DMS 273 (cell line): ENCODE measurements around the gene NLRP9.
A peak's percentile ranks its signal among the peaks of the same experiment; 100 is the strongest.

Experiments used
- DNase-seq: peaks from one replicate; lab custom pipeline; 2025; ENCODE audit not compliant: unreplicated experiment; lab: John Stamatoyannopoulos, UW

NLRP9 gene

DNA sequence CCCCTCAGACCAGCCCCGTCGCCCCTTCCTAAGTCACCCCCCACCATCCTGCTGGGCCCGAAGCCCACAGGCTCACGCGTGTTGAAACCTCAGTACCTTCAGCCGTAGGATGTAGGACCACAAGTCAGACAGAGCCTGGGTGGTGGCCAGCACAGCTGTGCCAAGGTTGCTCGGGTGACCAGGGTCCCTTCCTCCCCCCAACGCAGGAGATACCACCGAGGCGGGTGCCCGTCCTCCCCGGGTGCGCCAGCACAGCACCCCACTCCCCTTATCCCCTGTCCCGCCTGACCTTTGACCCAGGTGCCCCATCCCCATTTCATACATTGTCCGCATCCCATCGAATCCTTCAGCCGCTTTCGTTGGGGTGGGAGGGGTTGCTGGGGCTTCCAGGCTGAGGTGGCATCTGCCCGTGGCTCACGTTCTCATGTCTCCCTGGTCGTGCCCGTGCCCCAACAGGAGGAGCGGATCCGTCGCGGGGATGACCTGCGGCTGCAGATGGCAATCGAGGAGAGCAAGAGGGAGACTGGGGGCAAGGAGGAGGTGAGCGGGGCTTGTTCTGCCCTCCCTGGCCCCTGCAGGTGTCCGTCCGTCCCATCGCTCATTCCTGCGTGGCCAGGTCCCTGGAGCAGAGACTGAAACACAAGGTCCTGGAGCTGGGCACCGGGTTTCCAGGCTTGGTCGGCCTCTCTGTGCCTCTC, 48.6 kb downstream of the NLRP9 start:
- DNase-seq, result no peak

DNA sequence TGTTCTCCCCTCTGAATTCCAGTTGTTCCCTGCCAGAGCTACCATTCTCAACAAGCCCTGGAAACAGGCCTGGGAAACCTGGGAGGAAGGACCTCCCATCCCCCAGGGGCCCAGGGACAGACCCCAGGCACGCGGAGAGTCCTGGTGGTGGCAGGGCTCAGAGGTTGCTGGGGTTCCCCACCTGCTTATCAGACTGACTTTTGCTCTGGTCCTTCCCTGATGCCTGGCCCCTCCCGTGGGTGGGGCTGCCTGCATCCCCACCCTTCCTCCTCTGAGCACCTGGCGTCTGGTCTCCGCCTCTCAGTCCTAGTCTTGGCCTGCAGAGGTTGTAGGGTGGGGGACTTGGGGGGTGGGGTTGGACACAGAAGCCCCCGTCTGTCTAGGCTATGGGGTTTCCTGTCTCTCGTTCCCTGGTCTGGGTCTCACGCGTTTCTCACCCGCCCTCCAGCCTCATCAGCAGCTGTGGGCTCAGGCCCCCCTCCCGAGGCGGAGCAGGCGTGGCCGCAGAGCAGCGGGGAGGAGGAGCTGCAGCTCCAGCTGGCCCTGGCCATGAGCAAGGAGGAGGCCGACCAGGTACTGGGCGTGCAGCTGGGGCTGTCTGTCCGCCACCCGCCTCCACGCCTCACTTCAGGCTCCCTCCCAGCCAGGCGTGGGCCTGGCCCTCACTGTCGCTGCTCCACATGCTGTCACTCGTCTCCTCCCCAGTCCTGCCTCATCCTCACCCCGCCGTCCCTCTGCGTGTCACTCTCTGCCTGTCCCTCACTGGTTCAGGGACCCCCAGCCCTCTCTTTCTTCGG, 49.6 kb downstream of the NLRP9 start:
- DNase-seq, result peak; percentile 23

DNA sequence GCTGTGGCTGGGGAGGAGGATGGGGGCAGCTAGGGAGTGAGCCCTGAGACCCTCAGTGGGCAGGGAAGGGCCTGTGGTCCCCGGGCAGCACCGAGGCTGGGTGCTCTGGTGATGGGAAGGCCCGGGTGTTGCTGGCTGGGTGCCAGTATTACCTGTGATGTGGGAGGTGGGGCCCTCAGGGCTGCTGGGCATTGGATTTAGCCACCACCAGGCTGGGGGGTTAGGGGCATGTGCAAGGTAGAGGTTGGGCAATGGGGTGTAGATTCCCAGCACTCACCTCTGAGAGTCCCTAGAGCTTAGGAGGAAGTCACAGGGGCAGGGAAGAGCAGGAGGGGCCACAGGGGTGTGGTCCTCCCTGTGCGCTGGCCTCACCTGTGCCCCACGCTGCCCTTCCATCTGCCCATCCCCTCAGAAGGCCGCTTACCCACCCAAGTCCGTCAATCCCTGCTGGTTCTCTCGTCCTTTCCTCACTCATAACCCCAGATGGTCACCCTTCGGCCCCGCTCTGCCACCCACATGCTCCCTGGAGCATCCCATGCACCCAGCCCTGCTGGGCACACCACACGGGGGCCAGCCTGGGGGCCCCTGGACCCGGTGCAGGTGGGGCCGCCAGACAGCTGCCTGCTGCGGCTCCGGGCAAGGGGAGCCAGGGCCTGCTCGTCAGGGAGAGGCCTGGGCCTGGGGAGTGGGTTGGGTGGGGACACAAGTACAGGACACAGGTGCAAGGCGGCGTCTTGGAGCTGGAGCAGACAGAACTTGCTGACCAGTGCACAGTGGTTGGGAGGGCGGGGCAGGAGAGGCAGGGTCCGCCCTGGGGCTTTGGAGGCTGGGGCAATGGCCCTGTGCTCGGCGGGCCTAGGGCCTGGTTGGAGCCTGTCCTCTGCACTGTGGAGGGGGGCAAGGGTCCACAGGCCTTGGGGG, 50.7 kb downstream of the NLRP9 start:
- DNase-seq, result no peak

DNA sequence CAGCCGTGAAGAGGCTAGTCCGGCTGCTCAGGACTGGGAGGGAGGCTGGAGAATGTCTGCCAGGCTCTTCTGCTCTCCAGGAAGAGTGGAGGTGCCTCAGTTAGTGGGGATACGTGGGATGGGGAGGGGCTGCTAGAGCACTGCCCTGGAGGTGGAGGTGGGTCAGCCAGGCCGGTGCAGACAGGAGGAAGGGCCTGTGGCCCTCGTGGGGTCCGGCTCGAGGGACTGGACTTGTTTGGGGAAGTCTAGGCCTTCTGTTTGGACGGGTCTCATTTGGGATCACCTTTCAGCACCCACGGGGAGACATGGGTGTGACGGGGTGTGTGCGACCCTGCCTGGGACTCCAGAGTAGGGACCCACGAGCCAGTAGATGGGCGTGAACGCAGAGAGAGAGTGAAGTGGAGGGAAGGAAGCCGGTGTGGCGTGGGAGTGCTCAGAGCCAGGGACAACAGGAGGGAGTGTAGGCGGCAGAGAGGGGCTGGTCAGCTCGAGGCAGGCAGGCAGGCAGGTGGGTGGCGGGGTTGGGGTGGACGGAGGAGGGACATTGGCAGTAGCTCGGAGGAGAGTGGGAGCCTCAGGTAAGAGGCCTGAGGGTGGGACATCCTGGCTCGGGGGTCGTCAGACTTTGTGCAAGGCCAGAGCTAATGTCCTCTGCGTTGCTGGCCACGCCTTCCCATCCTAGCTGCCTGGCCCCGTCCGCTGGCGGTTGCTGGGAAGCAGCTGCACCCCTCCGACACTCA, 51.7 kb downstream of the NLRP9 start:
- DNase-seq, result no peak

DNA sequence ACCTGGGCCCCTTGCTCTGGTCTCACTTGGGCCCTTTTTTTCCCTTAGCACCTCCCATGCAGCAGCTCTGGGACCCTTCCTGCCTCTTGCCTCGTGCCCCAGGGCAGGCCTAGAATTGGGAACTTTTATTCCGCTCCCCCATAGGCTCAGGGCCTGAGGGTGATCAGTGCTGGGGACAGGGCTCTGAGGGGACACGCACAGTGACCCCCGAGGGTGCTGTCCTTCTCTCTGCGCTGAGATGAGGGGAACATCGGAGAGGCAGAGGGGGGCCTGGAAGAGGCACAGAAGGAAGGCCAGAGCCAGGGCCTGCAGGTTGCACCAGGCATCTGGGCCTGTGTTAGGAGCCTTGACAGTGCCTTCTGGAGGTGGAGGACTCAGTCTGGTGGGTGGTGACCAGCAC, 52.4 kb downstream of the NLRP9 start:
- no peak for DNase-seq

DNA sequence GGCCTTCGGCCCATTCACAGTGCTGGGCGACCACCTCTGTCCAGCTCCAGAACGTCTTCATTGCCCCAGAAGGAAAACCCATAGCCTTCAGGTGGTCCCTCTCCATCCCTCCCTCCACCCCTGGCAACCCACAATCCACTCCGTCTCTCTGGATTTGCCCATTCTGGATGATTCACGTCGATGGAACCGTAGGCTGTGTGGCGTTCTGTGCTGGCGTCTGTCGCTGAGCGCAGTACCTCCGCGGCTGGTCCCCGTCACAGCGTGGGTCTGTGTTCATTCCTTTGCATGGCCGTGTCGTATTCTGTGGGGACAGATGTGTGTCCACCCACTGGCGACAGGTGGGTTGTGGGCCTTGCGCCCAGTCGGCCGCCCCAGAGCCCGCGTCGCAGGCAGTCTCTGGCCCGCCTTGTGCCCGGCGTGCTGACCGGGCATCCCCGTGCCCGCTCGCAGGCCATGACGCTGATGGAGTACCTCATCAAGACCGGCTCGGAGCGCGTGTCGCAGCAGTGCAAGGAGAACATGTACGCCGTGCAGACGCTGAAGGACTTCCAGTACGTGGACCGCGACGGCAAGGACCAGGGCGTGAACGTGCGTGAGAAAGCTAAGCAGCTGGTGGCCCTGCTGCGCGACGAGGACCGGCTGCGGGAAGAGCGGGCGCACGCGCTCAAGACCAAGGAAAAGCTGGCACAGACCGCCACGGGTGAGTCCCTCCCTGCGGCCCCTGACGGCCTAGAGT, 53.1 kb downstream of the NLRP9 start:
- no peak for DNase-seq

DNA sequence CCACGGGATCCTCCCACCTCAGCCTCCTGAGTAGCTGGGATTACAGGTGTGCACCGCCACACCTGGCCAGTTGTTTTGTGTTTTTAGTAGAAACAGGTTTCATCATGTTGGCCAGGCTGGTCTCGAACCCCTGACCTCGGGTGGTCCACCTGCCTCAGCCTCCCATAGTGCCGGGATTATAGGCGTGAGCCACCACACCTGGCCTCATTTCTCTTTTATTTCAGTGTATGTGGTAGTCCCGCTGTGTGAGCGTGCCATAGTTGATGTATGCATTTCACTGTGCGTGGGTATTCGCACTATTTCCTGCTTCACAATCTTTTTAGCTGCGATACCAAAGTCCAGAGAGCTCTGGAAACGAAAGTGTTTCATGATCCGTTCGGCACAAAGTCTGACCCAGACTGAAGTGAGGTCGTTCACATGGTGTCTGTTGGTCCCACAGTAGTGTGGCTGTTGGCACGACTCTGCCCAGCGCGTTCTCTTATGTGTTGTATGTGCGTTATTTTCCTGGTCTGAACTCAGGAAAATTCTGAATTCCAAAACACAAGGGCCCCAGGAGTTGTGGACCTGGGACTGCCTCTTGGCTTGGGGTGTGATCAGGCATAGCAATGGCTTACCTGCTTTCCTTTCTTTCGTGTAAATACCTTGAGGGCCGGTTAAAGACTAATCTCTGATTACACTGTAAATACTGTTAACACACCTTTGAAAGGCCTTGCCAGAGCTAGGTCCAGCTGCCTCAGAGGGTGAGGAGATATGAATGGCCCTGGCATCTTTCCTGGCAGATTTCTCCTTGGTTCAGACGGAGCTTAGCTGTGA, 54.5 kb downstream of the NLRP9 start:
- no peak for DNase-seq

DNA sequence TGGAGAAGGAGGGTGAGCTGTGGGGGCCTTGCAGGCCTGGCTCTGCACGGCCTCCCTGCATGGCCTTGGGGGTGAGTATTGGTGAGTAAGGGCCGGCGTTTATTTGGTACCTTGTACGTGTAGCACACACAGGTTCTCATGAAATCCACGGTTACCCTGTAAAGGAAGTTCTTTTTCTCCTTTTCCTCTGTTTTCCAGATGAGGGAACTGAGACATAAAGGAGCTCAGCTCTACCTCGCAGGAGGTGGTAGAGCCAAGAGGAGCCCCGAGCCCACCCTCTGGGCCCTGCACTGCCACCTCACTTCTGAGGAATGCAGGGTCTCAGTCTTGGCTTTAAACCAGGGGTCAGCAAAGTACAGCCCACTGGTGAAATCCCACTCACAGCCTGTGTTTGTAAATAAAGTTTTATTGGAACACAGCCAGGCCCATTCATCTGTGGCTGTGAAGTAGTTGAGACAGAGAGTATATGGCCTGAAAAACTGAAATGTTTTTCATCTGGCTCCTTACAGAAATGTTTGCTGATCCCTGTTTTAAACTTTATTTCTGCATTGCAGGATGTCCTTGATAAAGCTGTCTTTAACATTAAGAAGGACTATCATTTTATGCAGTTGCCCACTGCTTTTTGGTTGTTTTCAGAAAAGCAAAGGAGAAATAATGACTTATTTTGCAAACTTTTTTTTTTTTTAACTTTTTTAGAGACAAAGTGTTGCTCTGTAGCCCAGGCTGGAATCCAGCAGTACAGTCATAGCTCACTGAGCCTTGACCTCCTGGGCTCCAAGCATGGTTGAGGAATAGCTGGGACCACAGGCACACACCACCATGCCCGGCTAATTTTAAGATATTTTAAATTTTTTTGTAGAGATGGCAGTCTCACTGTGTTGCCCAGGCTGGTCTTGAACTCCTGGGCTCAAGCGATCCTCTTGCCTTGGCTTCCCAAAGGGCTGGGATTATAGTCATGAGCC, 56.8 kb downstream of the NLRP9 start:
- no peak for DNase-seq

DNA sequence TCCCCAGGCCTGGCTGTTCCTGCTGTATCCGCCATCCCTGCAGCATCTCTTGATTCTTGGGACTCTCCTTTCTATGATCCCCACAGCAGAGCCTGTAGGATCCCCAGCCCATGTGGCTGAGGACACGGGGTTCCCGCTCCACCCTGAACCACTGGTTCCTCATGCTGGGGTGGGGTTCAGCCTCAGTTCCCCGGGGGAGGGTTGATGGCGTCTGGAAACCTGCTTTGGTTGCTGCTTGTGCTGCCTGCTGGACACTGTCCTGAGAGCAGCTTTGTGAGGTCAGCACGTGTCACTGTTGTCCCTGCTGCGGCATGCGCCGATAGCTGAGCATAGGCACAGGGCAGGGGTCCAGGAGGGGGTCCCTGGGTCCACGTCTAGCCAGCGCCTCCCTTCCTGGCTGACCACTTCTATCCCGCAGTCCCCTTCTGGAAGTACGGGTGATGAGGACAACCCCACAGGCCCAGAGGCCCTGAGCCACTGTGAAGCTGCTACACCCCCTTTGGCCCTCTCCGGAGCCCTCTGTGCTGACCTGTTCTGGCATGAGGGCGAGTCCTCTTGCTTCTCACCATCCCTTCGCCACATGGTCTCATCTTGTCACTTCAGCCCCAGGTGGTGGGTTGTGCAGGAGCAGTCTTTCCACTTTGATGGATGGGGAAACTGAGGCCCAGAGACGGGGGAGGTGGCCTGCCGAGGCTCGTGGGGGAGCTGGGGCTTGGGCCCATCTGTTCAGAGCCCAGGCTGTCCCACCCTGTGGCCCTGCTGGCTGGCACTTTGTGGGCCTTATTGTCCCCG, 57.7 kb downstream of the NLRP9 start:
- no peak for DNase-seq

DNA sequence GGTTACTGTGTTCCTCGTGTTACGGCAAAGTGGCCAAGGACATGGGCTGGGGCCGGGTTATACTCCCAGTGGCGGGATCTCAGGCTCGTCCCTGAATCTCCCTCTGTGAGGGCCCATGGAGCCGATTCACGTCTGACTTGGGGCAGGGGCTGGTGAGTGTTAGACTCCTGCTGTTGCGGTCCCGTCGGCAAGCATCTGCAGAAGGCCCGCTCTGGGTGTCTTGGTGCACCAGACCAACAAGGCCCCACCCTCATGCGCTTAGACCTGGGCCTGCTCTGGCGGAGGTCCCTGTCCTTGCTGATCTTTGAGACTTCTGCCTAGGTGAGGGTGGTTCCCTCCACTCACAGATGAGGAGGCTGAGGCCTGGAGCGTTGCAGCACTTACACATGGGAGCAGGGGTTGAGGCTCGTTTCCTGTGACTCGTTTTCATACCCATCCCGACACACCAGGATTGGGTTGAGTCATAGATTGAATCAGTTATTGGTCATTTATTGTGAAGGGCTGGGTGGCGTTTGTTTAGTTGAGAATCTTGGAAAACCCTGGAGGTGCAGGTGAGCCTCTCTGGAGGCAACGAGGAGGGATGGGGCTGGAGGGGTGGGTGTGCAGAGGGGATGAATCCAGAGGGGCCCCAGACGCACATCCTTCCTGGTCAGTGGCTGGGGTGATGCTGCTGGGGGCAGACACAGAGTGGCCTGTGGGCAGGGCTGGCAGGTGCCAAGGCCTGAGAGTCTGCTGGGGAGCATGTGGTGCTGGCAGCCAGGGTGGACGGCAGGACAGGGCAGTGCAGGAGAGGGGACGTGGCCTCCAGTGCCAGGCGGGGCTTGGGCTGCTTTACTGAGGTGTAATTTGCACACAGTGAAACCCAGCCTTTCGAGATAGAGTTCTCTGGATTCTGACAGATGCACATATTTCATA, 58.6 kb downstream of the NLRP9 start:
- no peak for DNase-seq

DNA sequence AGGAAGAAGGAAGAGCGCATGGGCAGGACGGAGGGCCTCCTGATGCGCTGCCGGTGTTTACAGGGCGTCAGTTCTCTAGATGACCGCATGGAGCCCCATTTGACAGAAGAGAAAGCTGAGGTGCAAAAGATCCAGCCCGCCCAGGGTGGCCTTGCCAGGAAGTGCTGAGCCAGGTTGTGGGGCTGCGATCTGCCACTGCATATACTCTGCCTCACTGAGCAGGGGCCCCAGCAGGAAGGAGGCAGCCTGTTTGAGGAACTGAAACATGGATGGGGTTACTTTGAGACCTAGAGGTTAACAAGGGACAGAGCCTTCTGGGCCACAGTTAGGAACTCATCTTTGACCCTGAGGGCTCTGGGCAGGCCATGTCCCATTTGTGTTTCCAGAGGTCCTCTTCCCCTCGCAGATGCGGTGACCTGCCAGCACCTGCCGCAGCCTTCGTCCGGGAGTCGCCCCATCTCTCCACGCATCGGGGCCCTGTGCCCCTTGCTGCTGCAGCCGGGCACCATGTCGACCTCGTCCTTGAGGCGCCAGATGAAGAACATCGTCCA, 60.0 kb downstream of the NLRP9 start:
- no peak for DNase-seq

DNA sequence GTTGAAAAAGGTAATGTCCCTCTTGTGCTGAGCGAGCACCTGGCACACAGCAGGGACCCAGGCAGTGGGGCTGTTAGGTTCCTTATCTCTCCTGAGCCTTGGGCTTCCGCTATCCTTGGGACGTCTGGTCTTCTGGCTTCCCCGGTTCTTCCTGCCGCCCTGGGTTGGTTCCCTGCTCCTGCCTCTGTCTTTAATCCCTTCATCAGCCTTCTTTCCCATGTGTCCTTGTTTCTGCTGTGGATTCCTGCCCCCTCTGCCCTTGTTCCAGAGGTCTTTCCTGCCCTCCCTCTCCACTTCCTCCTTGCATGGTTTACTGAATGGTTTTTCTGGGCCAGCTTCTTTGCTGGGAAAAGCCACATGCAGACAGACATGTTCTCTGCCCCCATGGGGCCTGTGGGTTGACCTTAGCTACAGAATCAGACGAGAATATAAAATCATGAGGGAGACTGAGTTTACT, 60.6 kb downstream of the NLRP9 start:
- no peak for DNase-seq

DNA sequence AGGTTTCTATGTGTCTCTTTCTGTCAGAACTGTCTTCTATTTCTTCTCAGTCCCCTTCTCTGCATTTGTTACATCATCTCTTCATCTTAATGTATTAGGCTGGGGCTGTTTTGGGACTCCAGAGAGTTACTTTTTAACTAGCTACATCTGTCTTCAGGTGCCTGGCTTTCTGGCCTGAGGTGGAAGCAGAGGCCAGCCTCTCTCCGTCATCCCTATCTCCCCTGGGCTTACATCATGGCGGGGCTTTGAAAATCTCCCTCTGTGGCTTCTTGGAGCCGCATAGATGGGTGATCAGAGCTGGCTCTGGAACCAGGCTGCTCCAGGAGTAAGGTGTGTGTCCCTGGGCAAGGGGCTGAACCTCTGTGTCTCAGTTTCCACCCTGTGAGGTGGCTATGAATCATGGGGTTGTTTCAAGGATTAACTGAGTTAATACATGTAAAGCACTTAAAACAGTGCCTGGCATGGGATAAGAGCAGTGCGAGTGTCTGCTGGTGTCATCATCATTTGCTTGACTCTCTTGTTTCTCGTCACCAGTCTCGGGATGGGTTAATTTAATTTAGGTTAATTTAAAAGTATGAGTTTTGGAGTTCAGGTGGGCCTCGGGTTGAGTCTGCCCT, 61.2 kb downstream of the NLRP9 start:
- no peak for DNase-seq

DNA sequence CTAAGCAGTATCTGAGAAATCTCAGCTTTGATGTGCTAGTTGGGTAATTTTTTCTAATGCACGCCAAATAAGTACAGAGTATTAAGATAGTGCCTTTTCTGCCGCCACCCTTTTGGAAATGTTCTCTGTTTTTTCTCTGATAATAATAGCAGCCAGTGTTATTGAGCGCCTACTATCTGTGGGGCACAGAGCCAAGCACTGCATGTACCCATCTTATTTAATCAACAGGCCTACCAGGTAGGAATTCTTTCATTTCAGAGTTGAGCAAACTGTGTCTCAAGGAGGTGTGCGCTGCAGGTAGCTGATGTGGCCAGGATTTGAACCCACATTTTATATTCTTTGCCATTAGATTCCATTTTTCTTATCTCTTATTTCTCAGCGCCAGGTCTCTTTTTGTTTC, 61.8 kb downstream of the NLRP9 start:
- DNase-seq, result peak; percentile 45

DNA sequence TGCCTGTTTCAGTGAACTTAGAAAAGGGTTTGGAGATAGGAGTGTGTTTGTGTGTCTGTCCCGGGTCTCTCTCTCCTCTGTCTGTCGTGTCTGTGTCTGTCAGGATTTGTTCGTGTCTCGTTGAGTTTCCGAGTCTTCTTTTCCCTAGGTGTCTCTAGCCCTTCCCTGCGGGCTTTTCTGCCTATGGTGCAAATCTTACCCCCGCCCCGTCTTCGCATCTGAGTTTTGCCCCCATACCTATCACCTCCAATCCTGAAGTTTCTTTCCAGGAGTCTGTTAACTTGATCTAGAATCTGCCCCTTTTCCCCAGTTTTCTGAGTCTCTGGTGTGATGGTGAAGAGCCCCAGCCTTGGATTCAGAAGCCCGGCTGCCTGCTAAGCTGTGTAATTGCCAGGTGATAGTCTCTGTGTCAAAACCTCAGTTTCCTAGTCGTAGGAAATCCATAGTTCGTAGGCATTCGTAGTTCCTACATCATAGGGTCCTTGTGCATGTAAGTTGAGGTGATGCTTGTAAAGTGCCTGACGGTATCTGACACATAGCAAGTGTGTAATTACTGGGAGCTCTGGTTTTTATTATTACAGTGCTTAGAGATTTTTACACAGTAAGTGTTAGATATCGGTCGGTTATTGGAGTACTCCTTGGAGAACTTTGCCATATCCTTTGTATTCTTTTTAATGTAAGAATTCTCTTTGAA, 62.4 kb downstream of the NLRP9 start:
- no peak for DNase-seq
